Forelimb muscle (tissue), 1 donor: ENCODE data around the gene ADAM8. TPM values are rescaled to one million over a fixed set of nuclear protein-coding genes. Genes with fewer than 3 reads are reported as not detected.
"Not testable (repeated sequence)": the region's sequence is repeated elsewhere in the genome, so short reads cannot be mapped to it uniquely, and the experiment has no call there.

Experiments
- DNase-seq: peaks from one replicate; pipeline ENCODE4 v3.0.0-alpha.2; 2013; ENCODE audit warnings: low read depth
- polyA plus RNA-seq: library from polyadenylated mRNA; unstranded; fragments of 120-200 nt; gene quantifications from one replicate; pipeline ENCODE4 v1.2.1, GENCODE V29; 2013; ENCODE audit not compliant: insufficient read length

Gene ADAM8
- polyA plus RNA-seq, 1 donor, result 2.4 TPM

DNA sequence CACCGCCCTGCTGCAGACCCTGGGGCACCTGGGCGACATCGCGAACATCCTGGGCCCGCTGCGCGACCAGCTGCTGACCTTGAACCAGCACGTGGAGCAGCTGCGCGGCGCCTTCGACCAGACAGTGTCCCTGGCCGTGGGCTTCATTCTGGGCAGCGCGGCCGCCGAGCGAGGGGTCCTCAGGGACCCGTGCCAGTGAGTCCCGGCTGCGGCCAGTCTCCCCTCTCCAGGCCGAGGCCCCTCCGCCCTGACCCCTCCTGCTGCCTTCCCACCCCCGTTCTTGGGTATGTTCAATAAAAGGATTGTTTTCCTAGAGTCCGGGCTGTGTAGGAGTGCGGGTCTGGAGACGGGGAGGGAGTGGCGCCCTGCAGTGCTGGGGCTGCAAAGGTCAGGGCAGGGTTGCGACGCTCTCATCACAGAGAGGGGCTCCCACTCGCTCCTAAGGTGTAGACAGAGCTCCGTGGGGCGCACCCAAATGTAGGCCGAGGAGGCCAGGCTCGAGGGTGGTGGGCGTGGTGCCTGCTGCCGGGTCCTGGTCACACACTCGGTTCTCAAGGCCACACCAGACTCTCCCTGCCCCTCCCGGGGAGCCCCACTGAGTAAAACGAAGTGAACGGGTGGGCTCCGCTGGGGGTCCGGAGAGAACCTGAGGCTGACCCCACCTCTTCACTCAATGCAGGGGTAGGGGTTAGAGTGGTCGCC lies 45.3 kb downstream of the ADAM8 start:
- no peak for DNase-seq

DNA sequence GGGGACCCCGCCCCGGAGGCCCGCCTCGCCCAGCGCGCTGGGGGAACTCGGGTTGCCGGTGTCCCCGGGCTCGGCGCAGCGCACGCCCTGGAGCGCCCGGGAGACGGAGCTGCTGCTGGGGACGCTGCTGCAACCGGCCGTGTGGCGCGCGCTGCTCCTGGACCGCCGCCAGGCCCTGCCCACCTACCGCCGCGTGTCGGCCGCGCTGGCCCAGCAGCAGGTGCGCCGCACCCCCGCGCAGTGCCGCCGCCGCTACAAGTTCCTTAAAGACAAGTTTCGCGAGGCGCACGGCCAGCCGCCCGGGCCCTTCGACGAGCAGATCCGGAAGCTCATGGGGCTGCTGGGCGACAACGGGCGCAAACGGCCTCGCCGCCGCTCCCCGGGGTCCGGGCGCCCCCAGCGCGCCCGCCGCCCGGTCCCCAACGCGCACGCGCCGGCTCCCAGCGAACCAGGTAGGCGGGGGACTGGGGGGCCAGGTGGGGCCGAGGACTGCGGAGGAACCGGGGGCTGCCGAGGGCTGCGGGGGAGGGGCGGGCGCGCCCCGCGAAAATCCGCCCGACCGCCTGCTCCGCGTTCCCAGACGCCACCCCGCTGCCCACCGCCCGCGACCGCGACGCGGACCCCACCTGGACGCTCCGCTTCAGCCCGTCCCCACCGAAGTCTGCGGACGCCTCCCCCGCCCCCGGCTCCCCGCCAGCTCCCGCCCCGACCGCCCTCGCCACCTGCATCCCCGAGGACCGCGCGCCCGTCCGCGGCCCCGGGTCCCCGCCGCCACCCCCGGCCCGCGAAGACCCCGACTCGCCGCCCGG lies 46.1 kb downstream of the ADAM8 start:
- DNase-seq, result no peak

DNA sequence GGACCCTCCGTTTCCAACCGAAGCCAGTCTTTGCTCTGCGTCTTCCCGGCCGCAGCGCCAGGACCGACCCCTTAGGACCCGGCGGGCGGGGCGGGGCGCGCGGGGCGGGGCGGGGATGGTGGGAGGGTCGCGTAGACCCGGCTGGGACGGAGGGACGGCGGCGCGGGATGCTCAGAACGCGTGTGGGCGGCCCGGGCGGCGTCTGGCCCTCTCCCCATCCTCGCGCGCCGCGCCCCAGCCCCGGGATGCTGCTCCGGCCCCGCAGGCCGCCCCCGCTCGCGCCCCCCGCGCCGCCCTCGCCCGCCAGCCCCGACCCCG lies 46.7 kb downstream of the ADAM8 start, which contains the start of gene UTF1:
Gene UTF1, plus strand, starts transcription at position 174 of the 318 bp plus-strand sequence. Its CDS starts 72 bp downstream, at position 246.
- no peak for DNase-seq

DNA sequence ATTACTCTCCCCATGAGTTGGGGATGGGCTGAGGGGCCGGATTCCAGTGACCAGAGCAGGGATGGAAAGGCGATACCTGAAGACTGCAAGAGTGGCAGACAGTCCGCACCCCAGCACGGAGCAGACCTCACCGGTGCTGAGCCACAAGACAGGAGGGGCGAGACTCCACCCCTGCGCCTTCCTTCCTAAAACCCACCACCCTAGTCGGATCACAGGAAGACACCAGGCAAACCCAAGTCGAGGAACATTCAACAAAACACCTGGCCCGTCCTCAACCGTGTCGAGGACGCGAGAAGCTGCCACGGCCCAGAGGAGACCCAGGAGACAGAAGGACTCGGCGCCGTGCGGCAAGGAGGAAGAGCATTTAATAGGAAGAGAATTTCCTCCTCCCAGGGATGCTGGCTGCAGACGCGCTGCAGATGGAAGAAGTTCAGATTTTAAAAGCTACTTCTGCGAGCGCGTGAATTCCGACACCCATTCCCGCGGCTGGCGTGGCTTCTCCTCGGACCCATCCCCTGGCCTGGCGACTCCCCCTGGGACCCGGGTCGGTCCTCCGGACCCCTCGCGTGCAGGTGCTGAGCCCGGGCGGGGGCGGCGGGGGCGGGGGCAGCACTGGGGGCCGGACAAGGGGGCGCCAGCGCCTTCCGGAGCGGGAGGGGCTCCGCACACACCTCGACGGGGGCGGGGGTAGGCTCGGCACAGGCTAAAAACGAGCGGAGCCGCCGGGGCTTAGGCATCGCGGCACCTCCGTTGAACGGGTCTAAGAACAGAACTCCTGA lies 47.2 kb downstream of the ADAM8 start:
- DNase-seq, result no peak

DNA sequence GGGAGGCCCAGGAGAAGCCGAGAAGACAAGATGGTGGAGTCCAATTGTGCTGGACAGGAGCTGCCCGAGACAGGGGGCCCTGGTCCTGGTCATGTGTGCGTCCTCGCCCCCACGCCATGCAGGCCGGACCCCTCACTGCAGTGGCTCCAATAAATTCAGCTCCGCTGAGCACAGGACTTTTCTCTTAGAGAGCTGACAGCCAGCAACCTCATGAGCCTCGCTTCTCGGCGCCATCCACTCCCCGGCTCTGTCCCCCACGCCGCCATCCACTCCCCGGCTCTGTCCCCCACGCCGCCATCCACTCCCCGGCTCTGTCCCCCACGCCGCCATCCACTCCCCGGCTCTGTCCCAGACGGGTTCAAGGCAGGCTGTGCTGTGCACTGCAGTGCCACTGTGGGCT lies 49.4 kb downstream of the ADAM8 start:
- DNase-seq, result no peak

DNA sequence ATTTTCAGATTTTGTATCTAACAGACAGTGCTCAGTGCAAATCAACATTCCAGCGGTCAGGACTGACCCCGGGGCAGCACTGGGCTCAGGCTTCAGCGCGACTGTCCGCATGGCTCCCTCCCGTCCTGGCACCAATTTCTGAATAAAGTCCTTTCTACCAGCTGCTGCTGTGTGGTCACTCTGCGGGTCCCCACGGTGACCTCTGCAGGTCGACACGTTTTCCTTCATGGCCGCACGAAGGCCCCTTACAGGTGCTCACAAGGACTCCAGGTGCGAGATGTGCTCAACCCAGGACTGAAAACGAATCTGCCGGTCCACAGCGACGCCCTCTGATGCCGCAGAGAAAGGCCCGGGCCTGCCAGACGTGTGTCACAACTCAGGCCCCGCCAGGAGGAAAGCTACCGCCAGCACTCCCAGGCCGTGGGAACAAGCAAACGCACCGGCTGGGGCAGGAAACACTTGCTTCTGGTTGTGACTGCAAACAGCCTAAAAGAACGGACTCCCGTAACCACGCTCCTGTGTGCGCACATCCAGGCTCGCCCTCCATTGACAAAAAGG lies 50.3 kb downstream of the ADAM8 start:
- DNase-seq, result no peak

DNA sequence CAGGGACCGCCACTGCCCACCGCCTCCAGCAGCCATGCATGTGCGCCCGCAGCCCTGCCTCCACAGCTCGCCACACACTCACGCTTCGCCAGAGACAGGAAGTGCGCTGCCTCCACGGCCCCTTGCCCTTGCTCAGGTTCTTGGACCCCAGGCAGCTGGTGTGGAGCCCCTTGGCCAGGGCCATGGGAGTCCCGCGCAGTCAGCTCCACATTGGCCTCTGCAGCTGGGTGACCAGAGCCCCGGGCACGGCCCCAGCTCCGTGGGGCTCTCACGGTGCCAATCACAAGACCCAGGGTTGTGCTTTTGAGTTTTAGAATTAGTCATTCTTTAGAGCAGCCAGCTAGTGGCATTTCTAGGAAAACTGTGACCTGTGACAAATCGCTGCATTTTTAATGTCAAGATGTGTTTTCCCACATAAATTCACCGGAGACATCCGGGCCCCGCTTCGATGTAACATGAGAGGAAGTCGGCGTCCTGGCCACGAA lies 50.9 kb downstream of the ADAM8 start:
- DNase-seq, result no peak

DNA sequence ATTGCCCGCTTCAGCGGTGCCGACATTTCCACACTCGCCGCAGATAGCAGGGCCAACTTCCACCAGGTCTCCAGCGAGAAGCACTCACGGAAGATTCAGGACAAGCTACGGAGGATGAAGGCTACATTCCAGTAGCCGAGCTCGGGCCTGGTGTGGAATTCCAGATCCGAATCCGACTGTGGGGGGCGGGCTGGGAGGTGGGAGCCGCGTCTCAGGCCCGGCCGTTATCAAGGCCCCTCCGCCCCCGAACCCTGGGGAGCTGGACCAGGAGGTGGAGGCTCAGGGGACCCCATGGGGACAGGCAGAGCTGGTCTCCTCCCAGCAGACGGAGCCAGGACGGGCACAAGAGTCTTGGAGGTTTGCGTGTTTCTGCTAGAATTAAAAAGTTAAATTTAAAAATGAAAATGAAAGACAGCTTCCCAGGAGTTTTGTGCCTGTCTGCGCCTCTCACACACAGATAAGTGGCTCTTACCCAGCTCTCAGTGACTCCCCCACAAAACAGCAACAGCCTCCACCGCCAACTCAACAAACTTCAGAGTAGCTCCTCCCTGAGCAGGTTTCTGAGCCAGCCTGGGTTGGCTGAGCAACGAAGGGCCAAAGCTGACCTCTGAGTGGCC lies 51.8 kb downstream of the ADAM8 start:
- no peak for DNase-seq

DNA sequence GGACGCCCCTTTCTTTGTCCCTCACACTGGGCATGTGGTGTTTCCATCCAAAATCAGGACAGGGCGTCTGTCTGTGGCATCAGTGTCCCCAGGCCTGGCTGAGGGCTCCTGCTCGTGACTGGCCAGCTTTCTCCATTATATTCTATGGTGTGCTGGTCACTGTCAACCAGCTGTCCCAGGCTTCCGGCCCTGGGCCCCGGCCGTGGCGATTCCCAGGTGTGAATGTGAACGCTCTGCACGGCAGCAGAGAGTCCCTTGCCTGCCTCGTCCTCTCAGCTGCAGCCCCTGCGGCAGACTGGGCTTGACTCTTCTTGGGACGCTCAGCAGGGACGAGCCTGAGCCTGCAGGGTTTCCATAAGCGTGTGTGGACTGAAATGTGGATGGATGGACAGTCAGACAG lies 52.6 kb downstream of the ADAM8 start:
- DNase-seq, result no peak

DNA sequence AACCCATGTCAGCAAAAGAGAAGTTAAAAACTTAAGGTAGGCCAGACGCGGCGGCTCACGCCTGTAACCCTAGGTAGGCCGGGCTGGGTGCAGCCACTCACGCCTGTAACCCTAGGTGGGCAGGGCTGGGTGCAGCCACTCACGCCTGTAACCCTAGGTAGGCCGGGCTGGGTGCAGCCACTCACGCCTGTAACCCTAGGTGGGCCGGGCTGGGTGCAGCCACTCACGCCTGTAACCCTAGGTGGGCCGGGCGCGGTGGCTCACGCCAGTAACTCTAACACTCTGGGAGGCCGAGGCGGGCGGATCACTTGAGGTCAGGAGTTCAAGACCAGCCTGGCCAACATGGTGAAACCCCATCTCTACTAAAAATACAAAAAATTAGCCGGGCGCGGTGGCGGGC lies 54.9 kb downstream of the ADAM8 start:
- DNase-seq, result not testable (repeated sequence)

DNA sequence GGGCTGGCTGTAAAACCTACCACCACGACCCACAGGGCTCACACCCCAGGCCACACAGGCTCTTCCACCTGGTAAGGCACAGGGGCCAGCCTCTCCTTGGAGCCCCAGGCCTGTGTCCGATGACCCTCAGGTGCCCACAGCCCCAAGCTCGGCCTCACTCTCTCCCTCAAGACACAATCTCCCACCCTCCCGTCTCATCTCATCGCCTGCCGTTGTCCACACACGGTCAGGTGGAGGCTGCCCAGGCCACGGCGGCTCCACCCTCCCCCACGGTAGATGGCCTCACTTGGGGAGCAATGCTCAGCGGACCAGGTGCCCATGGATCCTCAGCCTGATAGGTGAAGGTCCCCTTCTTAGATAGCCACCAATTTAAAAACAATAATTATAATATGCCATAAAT lies 55.3 kb downstream of the ADAM8 start:
- DNase-seq, result no peak

DNA sequence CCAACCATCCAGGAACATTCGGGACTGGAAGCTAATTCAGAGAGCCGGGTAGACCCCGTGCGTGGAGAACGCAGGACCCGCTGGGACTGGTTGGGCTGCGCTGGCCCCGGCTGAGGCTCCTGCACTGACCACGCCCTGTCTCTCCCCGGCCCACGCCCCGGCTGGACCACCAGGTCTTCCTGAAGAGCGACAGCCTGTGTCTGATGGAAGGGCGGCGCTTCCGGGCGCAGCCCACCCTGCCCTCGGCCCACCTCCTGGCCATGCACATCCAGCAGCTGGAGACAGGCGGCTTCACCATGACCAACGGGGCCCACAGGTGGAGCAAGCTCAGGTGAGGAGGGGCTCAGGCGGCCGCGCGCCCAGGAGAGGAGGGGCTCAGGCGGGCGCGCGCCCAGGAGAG lies 56.9 kb downstream of the ADAM8 start:
- no peak for DNase-seq

DNA sequence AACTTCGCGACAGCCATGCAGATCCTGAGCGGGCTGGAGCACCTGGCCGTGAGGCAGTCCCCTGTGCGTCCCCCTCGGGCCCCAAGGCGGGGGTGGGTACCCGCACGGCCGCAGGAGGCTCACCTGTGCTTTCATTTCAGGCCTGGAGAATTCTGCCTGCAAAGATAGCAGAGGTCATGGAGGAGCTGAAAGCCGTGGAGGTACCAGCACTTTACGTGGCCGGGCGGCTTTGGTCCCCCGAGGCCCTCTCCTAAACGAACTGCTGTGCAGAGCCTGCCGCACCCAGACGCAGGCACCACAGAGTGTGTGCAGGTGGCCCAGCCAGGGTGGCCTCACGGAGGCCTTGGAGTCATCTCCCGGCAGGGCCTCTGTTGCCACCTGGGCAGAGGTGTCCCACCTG lies 57.8 kb downstream of the ADAM8 start:
- no peak for DNase-seq

DNA sequence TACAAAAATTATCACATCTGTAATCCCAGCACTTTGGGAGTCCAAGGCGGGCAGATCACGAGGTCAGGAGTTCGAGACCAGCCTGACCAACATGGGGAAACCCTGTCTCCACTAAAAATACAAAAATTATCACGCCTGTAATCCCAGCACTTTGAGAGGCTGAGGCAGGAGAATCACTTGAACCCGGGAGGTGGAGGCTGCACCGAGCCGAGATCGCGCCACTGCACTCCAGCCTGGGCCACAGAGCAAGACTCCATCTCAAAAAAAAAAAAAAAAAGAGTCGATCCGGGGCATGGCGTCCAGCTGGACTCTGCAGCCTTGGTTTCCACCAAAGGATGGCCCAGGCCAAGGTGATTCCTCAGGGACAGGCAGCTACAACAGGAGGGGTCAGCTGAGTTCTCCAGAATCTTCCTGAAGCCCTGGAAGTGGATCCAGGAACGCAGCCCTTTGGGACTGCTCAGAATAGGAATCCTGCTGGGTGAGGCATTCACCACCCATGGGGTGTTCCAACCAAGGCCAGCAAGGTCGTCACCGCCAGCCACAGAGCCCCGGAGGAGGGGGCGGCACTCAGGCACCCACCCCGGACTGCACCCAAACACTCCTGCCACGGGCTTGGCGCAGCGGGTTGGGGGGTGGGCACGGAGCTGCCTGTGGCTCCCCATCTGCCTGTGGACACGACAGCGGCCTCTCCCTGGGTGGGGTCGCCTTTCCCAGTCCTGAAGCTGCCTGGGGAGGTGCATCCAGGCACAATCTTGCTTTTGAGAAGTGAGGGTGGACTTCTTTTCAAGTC lies 58.7 kb downstream of the ADAM8 start:
- DNase-seq, result no peak

DNA sequence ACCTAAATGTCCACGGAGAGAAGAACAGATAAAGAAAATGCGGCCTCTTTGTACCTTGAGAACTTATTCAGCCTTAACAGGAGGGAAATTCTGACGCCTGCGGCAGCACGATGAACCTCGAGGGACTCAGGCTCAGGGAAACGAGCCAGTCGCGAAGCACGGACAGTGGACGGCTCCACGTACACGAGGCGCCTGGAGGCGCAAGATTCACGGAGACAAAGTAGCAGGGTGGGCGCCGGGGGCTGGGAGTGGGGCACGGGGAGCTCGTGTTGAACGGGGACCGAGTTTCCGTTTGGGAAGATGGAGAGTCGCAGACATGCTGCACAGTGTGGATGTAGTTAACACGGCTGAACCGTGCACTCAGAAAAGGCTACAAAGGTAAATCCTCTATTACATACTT lies 59.9 kb downstream of the ADAM8 start:
- DNase-seq, result no peak

DNA sequence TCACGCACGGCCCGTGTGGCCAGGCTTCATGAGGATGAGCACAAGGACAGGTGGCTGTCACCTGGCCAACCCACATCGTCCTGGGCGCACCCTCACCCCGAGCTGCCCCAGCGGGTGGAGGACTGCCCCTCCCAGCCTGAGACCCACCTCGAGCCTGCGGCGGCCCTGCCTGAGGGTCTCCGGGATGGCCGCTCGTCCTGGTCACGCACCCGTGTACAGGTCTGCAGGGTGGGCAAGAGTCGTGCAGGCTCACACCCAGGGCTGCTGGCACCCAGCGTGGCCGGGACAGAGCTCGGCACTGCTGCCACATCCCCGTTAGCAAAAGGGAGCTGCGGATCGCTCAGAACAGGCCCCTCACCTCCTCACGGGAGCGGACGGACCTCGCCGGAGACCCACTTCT lies 61.1 kb downstream of the ADAM8 start:
- no peak for DNase-seq

DNA sequence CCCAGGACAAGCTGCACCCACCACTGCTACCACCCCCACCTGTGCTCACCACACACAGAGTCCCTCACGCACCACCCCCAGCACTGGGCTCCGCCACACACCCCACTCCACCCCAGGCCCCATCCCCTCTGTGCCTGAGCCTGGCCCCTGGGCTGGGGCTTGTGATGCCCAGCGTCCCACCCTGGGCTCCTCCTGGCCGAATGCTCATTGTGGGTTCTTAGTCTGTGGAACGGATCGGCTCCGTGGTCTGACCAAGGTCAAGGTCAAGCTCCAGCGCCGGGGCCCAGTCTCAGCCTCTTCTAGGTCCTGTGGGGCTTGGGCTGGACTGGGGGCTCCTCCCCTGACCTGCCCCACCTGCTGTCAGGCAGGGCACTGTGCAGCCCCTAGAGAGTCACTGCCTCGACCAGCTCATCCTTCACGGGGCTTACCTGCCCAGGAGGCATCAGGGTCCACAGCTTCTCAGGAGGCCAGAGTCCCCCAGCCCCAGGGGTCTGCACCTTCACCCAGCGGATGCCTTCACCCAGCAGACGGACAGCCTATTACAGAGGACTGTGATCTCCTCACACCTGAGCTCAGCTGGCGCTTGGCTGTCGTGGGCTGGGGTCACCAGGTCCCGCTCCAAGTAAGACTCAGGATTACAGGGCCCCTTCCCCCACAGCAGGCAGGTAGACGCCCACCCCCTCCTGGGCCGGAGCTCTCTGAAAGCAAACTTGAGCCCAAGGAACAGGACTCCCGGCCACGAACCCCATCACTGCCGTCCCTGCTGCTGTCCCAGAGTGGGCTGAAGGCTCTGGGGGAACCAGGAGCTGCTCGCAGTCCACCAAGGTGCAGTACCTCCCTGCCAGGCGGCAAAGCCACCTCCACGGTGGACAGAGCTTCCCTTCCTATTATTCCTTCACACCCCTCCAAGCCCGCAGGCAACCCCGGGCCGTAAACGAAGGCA lies 61.9 kb downstream of the ADAM8 start:
- DNase-seq, result no peak

DNA sequence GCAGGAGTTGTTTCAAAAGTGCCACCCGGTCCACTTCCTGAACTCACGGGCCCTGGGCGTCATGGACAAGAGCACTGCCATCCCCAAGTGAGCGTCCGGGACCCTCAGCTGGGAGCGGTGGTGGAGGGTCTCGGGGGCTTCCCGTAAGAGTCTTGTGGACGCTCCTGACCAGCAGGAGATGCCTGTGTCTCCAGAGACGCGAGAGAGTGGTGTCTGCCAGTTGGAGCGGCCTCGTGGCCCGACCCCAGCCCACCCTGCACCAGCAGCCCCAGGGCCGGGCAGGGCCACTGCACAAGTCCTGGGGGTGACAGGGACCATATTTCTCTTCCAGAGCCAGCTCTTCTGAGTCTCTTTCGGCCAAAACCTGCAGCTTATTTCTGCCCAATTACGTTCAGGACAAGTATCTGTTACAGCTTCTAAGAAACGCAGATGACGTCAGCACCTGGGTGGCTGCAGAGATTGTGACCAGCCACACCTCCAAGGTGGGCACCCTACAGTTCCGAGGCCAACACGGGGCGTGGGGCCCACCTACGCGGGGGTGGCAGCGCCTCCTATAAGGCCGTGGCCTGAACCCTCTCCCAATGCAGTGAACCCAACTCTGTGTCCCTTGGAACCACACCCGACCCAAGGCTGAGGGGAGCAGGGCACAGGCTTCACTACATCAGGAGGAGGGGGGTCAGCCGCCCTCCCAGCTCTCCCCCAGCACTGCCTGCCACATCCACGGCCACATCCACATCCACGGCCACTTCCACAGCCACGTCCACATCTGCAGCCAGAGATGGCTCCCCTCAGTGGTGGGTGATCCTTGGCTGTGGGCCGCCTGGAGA lies 62.8 kb downstream of the ADAM8 start:
- DNase-seq, result no peak
